Testis (tissue), 3 donors: ENCODE data around the gene INAVA. TPM values are rescaled to one million over a fixed set of nuclear protein-coding genes. Genes with fewer than 3 reads are reported as not detected.

ENCODE experiments used
- DNase-seq: peaks from one replicate; pipeline ENCODE4 v3.0.0-alpha.2; 2019
- H3K27ac ChIP-seq, 2 donors: fragments of 200-600 bp; sonication (generic); one replicate each; pipeline ENCODE4 v1.5.1; 2019
- H3K27me3 ChIP-seq: fragments of 200-600 bp; sonication (generic); one replicate; pipeline ENCODE4 v1.5.1; 2019
- H3K36me3 ChIP-seq: fragments of 200-600 bp; sonication (generic); one replicate; pipeline ENCODE4 v1.5.1; 2017; ENCODE audit warnings: low read depth; ENCODE audit errors: missing control alignments
- H3K4me1 ChIP-seq: fragments of 200-600 bp; sonication (generic); one replicate; pipeline ENCODE4 v1.5.1; 2019
- H3K4me3 ChIP-seq, 2 donors: fragments of 200-600 bp; sonication (generic); one replicate each; pipeline ENCODE4 v1.5.1; 2017 to 2019
- H3K9me3 ChIP-seq: fragments of 200-600 bp; sonication (generic); one replicate; pipeline ENCODE4 v1.5.1; 2017
- POLR2A ChIP-seq: fragments of 450-650 bp; IDR thresholded peaks from one replicate; pipeline ENCODE4 v1.6.1; 2017; ENCODE audit warnings: antibody characterized with exemption, mild to moderate bottlenecking, moderate library complexity
- WGBS, 2 donors: methylation state at CpG; one replicate each; pipeline ENCODE4 v1.1.5; 2018; 5-methylcytosine and 5-hydroxymethylcytosine counted together
- intact Hi-C: fragments of 100-400 bp; cut with DNase I; formaldehyde crosslinking; loops from one replicate; pipeline ENCODE4 v1.15.1; 2023; ENCODE audit warnings: low total_unique reads
- polyA plus RNA-seq: library from polyadenylated mRNA; stranded (reverse); fragments of 350-450 nt; fragmentation: Illumina TruSeq; extraction: RNeasy Lipid Tissue Mini Kit (QIAGEN cat#74804); gene quantifications from one replicate; pipeline ENCODE4 v1.2.3, GENCODE V29; 2014; ENCODE audit warnings: low read depth, low replicate concordance; ENCODE audit not compliant: insufficient read depth
- total RNA-seq, 2 donors: library from RNA; depleted of rRNA; stranded (reverse); fragments of >200 nt; gene quantifications; one replicate each; pipeline ENCODE4 v1.2.3, GENCODE V29; 2016
- TF ChIP-seq, protein P1 (sequence below), 3 experiments: fragments of 450-650 bp in 2 of 3; fragments of 200-600 bp in 1 of 3; sonication (generic) in 1 of 3; IDR thresholded peaks; one replicate each; pipeline ENCODE4 v1.5.1; 2016 to 2019; ENCODE audit warnings: antibody characterized with exemption in 3 of 3, mild to moderate bottlenecking in 2 of 3, moderate library complexity in 1 of 3

The INAVA gene
- total and polyA plus RNA-seq, 3 donors from 2014 or later: 1.5 to 5.8 (median 2.3) TPM

- no peaks in the 10 kb centered on the region for H3K9me3 ChIP-seq
- H3K36me3 ChIP-seq: no peaks in the 10 kb centered on the region
- DNase-seq: no peak
- H3K4me1 ChIP-seq: no peaks in the 10 kb centered on the region
- no peak overlapping the region for H3K27ac ChIP-seq
- WGBS, 2 donors: 95 to 97% methylated on average over 6 to 8 of the region's 8 CpGs
- intact Hi-C loops: no loop called here
- H3K27me3 ChIP-seq: no peaks in the 10 kb centered on the region
- no peak overlapping the region for H3K4me3 ChIP-seq
- no peak for TF ChIP-seq POLR2A
Measured at GRCh38 chr1:200949626-200950025, 54.9 kb downstream of the INAVA start.

GRCh38 chr1:200951016-200951415, 56.3 kb downstream of the INAVA start:
- TF ChIP-seq, protein P1, sequence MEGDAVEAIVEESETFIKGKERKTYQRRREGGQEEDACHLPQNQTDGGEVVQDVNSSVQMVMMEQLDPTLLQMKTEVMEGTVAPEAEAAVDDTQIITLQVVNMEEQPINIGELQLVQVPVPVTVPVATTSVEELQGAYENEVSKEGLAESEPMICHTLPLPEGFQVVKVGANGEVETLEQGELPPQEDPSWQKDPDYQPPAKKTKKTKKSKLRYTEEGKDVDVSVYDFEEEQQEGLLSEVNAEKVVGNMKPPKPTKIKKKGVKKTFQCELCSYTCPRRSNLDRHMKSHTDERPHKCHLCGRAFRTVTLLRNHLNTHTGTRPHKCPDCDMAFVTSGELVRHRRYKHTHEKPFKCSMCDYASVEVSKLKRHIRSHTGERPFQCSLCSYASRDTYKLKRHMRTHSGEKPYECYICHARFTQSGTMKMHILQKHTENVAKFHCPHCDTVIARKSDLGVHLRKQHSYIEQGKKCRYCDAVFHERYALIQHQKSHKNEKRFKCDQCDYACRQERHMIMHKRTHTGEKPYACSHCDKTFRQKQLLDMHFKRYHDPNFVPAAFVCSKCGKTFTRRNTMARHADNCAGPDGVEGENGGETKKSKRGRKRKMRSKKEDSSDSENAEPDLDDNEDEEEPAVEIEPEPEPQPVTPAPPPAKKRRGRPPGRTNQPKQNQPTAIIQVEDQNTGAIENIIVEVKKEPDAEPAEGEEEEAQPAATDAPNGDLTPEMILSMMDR (IDR thresholded peaks at IDR 0.05): no peak
- no peak for TF ChIP-seq POLR2A
- H3K36me3 ChIP-seq: no peaks in the 10 kb centered on the region
- WGBS, 2 donors: 90 to 97% methylated on average over 2 of the region's 2 CpGs
- intact Hi-C loops: no loop called here
- no peaks in the 10 kb centered on the region for H3K27me3 ChIP-seq
- no peak for DNase-seq
- no peaks in the 10 kb centered on the region for H3K4me1 ChIP-seq
- no peaks in the 10 kb centered on the region for H3K9me3 ChIP-seq
- H3K4me3 ChIP-seq: no peak overlapping the region
- no peak overlapping the region for H3K27ac ChIP-seq

DNA sequence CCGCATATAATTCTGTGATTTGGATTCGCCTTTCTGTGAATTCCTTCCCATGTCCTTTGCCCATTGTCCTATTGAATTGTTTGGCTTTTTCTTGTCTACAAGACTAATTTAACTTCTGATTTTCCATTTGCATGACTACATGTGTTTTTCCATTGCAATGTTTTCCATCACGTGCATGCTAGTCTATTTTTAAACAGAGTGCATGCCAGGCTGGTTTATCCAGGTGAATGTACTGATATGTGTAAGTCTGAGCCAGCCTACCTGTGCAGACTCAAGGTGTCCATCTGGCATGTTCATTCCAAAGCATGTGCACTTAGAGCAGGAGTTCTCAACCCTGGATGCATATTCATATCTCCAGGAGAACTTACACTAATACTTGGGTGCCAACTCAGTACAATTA, 59.7 kb downstream of the INAVA start:
- intact Hi-C loops: no loop called here
- TF ChIP-seq POLR2A: no peak
- TF ChIP-seq, protein P1 (IDR thresholded peaks at IDR 0.05): no peak
- Histone ChIP-seq H3K27ac (no peak overlapping the region), H3K9me3 (no peaks in the 10 kb centered on the region), H3K36me3 (no peaks in the 10 kb centered on the region), H3K4me3 (no peak overlapping the region), H3K4me1 (no peaks in the 10 kb centered on the region), H3K27me3 (no peaks in the 10 kb centered on the region)
- DNase-seq: no peak
- 76 to 78% methylated on average over 3 of the region's 3 CpGs for WGBS, 2 donors

DNA sequence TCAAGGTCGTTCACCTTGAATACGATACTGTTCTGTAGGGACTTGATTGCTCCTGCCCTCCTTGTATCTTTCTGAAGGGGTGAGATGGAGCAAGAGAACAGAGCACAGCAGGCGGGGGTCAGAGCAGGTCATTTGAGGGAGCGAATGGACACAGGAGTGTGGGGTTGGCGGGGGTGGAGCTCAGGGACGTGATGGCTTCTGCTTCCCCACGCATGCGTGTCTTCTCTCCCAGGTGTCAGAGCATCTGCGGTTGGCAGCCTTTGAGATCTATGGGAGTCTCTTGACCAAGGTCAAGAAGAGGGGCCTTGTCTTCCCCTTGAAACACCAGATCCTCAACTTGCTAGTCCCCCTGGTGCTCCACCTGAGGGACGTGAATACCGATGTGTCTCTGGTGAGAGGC, 63.9 kb downstream of the INAVA start:
- Histone ChIP-seq H3K27me3 (no peaks in the 10 kb centered on the region), H3K9me3 (no peaks in the 10 kb centered on the region), H3K36me3 (no peaks in the 10 kb centered on the region), H3K4me3 (no peak overlapping the region), H3K27ac (no peak overlapping the region), H3K4me1 (no peaks in the 10 kb centered on the region)
- 73 to 86% methylated on average over 11 of the region's 11 CpGs for WGBS, 2 donors
- TF ChIP-seq, protein P1 (IDR thresholded peaks at IDR 0.05): no peak
- no peak for TF ChIP-seq POLR2A
- intact Hi-C loops: no loop called here
- DNase-seq: no peak

DNA sequence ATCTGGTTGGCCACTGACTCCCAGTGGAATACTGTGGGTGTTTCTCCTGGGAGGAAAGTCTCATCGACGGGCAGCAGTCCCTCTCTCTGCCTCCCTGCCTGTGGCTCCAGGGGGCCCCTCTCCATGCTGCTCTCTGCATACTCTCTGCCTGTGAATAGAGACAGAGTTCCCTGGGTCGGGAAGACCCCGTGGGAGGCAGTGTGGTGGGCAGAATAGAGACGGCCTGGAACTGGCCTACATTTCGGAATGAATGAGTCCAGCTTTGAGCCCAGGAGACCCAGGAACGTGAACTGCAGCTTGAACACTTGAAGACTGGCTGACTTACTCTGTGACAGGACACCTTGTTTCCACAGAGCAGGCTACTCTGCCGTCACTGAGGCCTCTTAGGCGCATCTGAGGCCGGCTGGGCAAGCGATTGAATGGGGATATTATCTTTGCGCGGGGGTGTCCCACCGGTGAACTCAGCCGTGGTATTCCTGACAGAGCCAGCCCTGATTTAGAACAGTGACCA, 64.8 kb downstream of the INAVA start:
- Histone ChIP-seq H3K27me3 (no peaks in the 10 kb centered on the region), H3K27ac (no peak overlapping the region), H3K36me3 (no peaks in the 10 kb centered on the region), H3K9me3 (no peaks in the 10 kb centered on the region), H3K4me1 (no peaks in the 10 kb centered on the region), H3K4me3 (no peak overlapping the region)
- WGBS, 2 donors: 64 to 74% methylated on average over 11 to 15 of the region's 15 CpGs
- no peak for DNase-seq
- TF ChIP-seq POLR2A: no peak
- TF ChIP-seq, protein P1 (IDR thresholded peaks at IDR 0.05): no peak
- intact Hi-C loops: no loop called here
